GM19023 (cell line): ENCODE measurements around the gene SLC22A16.
"Not testable (repeated sequence)": the region's sequence is repeated elsewhere in the genome, so short reads cannot be mapped to it uniquely, and the experiment has no call there.

Source experiments
- ATAC-seq: cut with Tn5 transposase; IDR thresholded peaks from one replicate; pipeline ENCODE4 v1.9.1; 2021; ENCODE audit warnings: mild to moderate bottlenecking, moderate library complexity; ENCODE audit not compliant: unreplicated experiment

SLC22A16 gene, protein sequence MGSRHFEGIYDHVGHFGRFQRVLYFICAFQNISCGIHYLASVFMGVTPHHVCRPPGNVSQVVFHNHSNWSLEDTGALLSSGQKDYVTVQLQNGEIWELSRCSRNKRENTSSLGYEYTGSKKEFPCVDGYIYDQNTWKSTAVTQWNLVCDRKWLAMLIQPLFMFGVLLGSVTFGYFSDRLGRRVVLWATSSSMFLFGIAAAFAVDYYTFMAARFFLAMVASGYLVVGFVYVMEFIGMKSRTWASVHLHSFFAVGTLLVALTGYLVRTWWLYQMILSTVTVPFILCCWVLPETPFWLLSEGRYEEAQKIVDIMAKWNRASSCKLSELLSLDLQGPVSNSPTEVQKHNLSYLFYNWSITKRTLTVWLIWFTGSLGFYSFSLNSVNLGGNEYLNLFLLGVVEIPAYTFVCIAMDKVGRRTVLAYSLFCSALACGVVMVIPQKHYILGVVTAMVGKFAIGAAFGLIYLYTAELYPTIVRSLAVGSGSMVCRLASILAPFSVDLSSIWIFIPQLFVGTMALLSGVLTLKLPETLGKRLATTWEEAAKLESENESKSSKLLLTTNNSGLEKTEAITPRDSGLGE

DNA sequence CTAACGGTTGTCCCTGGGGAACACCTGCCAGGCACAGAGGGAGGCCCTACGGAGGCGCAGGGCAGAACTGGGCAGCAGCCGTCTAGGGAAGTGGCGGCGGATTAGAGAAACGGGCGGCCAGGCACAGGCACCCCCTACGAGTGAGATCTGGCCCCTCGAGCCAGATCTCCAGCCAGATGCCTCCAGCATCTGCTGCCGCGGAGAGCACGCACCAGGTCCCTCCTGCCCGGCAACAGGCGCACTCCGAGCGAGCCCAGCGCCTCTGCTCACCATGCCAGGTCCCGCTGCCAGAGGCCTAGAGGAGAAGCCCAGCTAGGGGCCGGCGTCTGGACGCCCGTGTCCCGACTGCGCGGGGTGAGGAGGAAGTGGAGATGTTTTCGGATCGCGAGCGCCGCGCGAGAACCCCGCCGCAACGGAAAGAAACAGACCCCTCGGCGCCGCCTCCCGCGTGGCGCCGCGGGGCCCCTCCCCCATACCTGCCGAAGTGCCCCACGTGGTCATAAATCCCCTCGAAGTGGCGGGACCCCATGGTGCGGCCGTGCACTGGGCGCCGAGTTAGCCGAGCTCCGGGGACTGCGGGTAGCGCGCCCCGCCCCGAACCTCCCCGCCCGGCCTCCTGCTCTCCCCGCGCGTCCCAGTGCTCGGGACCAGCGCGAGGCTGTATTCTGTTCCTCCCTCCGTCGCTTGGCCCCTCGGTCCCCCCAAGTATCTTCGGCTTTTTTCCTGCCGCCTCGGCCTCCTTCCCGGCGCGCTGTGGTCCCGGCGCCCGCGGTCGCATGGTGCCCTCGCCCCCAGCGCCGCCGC is at the start of gene SLC22A16:
Gene SLC22A16, minus strand, starts transcription at position 568 of the 804 bp plus-strand sequence. Its CDS starts 39 bp downstream, at position 529.
- ATAC-seq = no peak

DNA sequence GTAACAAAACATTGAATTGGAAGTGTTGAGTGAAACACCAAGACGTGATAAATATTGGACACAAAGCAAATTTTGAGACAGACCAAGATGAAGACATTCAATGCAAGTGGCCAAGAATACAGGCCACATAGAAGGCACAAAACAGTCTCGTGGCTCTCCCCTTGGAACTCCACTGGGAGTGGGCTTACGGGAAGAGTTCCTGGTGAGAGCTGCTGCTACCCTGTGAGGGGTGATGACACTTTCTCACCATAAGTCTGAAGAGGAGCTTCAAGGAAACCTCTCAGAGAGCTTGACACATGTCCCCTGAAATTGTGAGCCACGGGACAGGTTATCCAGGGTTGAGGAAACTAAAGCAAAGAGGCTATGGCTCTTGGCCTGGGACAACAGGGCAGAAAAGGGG is 48.6 kb upstream of the SLC22A16 start:
- ATAC-seq = no peak

DNA sequence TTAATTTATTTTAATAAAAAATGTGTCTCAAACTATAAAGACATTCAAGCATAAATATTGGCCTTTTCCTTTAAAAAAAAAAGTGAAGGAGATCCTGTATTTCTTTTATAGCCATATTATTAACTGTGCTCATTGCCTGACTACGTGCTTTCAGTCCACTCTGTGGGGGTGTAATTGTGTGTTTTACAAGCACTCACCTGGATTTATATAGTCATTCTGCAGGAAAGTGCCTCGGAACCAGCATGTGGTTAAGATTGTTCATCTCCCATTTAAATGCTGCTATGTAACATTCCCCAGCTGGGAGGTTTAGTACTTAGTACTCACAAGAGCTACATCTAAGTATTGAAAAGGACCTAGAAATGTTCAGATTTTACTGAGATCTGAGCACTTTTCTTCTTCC is 47.9 kb upstream of the SLC22A16 start:
- no peak for ATAC-seq

DNA sequence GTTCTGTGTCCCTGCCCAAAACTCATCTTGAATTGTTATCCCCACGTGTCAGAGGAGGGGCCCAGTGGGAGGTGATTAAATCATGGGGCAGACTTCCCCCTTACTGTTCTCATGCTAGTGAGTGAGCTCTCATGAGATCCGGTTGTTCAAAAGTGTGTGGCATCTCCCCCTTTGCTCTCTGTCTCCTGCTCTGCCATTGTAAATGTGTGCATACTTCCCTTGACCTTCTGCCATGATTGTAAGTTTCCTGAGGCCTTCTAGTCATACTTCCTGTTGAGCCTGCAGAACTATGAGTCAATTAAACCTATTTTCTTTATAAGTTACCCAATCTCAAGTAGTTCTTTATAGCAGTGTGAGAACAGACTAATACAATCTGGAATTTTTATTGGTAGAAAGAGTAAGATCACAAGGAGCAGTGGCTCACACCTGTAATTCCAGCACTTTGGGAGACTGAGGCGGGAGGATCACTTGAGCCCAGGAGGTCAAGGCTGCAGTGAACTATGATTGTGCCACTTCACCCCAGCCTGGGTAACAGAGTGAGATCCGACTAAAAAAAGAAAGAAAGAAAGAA is 47.1 kb upstream of the SLC22A16 start:
- ATAC-seq = no peak

DNA sequence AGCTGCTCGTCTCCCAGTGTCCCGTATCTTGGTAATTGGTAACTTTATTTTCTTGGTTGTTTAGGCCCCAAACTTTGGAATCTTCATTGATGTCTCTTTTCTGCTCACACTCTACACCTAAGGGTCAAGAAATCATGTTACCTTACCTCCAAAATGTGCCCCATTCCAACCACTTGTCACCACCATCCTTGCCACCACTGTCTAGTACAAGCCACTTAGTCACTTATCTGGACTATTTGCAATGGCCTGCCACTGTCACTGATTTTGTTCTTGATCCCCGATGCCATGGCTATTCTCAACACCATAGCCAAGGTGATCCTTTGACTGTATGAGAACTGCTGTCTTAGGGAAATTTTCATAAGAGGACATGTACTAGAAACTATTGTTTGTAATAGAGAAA is 46.0 kb upstream of the SLC22A16 start:
- ATAC-seq = no peak

DNA sequence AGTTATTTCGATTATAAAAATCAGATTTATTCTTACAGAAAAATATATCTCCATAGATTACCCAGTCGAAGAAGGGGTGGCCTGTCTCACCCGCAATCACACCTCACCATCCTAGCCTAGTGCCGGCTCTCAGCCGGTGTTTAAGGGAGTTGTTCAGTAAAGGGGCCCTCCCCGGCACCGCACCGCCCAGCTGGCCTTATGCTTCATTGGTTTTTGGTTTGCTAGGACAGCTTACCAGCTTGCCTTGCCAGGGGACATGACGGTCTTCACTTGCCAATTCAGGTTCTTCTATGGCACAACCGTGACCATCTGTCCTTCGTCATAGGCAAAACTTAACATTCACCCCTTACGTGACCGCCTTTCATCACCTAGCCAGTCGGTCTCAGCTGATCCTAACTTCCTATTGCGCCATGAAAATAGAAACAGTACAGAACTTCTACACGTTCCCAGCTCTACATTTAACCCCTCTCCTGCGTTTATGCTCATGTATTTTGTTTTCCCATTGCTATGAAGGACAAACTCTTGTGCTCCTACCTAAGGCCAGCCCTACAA is 44.7 kb upstream of the SLC22A16 start:
- ATAC-seq = no peak

DNA sequence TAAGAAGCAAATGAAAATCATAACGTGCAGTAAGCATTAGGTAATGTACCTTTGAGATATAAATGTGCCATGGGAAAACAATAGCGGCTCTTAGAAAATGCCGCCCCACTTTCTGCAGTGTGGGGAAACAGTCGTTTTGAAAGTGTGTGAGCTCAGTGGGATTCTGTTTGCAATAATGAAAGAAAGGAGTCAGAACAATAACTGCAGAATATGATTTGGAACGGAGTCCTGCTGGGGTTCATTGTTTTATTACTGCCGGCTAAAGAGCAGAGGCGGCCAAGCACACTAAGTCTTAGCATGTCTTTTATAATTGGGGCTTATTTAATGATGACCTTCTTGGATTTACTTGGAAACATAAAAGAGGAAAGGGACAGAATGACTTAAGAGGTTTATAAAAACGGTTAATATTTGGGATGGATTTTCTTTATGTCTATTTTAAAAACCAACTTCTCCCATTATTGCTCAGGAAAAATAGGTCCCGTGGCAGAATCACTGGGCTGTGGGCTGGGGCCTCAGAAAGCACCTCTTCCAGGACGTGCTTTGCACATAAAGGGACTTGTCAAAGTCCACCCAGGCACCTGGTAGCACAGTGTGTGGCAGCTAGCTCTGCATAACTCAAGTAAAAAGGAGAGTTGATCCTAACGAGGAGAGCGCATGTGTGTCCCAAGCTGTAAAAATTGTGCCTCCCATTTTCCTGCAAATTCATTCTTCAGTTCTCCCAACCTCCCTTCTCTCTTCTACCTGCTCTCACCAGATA is 44.0 kb upstream of the SLC22A16 start:
- ATAC-seq = no peak

DNA sequence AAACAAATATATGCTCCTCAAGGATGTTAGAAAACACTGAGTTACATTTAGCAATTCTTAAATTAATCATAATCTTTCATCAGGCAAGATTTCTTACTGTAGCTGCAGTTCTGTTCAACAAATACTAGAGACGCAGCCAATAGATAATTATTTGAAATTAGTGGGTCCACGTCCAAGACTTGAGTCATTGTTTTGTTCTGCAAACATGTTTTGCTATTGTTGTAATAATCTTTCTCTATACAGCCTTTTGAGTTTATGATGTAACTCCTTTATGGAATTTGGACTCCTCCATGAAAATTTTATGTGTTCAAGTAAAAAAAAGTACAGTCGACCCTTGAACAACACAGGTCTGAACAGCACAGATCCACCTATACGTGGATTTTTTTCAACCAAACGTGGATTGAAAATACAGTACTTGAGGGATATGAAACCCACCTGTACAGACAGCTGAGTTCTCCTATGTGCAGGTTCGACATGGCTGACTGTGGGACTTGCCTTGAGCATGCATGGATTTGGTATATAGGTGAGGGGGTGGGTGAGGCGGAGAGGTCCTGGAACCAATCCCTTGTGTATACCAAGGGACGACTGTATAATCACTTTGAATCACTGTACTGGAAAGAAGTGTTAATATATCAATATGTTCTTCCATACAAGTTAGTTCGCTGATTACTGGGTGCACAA is 41.3 kb upstream of the SLC22A16 start:
- ATAC-seq = no peak

DNA sequence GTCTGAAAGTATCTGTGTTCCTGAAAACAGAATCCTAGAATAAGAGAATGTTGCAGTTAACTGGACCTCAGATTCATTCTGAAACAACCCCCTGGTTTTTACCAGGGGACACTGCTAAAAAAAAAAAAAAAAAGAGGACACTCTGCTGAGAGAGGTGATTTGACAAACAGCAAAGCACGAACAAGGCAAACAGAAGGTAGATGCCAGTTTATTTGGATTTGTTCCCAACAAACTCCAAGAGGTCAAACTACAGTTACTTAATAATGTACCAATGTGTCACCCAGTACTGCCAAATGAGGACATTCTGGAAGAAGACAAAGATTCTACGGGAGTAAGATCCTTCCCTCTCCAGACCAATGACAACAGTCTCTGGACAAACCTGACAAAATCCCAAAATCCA is 40.6 kb upstream of the SLC22A16 start:
- no peak for ATAC-seq

DNA sequence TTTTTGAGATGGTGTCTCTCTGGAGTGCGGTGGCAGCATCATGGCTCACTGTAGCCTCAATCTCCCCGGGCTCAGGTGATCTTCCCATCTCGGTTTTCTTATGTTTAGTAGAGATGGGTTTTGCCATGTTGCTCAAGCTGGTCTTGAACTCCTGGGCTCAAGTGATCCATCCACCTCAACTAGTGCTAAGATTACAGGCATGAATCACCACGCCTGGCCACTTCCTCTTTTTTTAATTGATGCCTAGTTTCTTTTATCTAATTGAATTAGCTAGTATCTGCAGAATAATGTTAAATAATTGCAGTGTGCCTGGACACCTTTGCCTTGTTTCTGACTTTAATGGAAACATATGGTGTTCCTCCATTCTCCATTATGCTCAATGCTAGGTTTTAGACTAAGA is 38.4 kb upstream of the SLC22A16 start:
- ATAC-seq = no peak

DNA sequence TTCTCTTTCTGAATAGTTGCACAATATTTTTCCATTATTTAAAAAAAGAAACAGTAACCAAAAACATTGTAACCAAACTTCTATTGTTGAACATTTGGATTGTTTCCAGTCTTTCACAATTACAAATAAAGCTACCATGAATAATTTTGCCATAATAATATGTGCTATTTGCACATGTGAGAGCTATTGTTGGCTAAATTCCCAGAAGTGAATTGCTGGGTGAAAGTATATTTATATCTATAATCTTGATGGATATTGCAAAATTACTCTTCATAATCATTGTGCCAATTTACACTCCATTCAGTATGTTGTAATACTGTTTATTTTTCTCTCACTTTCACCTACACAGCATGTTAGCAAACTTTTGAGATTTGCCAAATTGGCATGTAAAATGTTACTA is 36.6 kb upstream of the SLC22A16 start:
- no peak for ATAC-seq

DNA sequence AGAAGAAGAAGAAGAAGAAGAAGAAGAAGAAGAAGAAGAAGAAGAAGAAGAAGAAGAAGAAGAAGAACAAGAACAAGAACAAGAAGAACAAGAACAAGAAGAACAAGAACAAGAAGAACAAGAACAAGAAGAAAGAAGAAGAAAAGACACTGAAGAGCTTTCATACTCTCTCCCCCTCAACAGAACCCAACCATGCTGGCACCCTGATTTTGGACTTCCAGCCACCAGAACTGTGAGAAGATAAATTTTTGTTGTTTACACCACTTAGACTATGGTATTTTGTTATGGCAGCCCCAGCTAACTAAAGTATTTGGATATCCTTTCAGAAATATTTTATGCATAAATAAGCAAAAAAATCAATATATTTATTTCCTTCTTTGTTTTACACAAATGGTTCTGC is 36.1 kb upstream of the SLC22A16 start:
- ATAC-seq = not testable (repeated sequence)

DNA sequence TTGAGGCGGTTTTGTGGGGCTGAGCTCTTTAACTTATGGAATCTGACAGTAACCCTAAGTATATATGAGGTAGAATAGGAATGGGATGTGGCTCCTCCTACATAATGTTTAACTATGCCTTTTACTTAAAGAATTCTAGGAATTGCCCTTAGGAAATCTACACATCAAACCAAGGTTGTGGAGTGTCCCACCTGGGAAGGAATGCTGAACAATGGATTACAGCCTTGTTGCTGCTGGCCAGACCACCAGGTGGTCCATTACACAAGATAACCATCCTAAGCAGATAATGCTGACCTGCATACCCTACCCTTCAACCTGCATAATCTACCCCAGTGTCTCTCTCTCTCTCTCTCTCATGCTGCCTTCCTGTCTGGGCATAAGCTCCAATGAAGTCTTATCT is 35.0 kb upstream of the SLC22A16 start:
- ATAC-seq = no peak

DNA sequence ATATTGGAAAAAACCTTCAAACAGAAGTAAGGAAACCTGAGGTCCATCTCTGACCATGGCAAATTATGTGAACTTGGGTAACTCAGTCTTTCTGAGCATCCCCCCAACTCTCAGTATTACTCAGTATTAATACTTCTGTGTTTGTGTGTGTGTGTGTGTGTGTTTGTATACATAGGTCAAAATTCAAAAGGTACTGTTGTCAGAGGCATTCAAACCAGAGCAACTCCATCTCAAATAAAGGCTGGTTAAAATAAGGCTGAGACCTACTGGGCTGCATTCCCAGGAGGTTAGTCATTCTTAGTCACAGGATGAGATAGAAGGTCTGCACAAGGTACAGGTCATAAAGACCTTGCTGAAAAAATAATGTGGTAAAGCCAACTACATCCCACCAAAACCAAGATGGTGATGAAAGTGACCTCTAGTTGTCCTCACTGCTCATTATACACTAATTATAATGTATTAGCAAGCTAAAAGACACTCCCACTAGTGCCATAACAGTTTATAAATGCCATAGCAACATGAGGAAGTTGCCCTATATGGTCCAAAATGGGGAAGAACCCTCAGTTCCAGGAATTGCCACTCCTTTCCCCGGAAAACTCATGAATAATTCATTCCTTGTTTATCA is 33.3 kb upstream of the SLC22A16 start:
- ATAC-seq = no peak

DNA sequence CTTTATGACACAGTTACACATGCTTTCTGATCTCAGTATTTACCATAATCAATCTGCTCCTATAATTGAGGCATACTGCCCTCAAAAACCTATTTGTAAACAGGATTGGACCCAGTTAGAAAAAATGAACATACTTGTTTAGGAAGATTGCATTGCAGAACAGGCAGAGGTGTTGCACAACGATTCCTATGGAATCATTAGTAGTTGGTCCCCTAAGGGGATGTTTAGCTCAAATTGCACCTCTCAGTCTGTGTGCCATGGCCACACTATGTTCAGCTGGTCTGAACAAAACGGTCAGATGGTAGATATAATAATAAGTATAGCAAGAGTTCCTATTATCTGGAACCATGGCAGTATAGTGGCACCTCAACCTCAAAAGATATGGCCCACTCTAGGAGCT is 28.5 kb upstream of the SLC22A16 start:
- ATAC-seq = not testable (repeated sequence)

DNA sequence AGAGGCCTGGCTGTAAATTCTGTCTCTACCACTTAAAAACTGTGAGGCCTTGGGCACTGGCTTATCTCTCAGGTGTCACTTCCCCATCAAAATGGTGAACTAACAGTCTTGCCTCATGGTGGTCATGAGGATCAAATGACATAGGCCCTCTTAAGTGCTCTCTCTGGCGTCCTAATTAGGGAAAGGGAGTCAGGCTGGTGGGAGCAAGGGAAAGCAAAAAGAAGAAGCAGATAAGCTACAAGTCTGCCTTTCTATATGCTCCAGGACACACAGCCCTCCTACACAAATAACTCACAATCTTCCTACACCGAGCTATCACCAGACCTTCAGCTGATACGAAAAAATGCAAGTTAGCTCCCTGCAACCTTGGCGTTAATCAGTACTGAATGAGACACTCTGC is 19.5 kb upstream of the SLC22A16 start:
- no peak for ATAC-seq

DNA sequence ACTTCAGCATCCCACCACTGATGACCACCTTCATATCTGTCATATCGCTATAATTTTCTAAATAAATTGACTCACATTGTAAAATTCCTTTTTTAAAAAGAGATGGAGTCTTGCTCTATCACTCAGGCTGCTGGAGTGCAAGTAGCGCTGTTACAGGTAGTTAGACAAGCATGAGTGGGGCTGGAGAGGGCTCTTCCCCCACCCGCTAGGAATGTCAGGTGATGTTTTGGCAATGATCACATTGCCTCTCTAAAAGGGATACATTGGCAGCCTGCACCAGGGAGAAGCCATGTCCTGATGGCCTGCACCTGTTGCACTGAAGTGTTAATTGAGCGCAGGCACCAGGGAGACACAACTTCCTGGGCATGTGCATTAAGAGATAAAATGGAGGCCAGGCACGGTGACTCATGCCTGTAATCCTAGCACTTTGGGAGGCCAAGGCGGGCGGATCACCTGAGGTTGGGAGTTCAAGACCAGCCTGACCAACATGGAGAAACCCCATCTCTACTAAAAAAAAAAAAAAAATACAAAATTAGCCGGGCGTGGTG is 16.9 kb upstream of the SLC22A16 start:
- ATAC-seq = no peak

DNA sequence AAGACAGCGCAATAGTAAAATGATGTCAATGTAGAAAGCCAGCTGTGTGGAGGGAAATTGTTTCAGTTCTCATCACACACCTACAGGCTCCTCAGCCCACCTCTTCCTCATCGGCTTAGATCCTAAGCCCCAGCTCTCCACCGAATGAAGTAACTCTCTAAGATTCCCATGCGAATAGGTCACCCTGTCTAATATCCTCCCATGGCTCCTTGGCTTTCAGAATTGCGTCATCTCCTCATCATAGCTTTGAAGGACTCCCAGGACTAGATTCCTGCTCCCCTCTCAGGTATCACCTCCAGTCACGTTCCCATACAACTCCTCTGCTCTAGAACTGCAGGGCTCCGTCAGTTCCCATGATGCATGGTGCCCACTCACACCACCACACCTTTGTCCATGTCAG is 16.2 kb upstream of the SLC22A16 start:
- ATAC-seq = no peak

DNA sequence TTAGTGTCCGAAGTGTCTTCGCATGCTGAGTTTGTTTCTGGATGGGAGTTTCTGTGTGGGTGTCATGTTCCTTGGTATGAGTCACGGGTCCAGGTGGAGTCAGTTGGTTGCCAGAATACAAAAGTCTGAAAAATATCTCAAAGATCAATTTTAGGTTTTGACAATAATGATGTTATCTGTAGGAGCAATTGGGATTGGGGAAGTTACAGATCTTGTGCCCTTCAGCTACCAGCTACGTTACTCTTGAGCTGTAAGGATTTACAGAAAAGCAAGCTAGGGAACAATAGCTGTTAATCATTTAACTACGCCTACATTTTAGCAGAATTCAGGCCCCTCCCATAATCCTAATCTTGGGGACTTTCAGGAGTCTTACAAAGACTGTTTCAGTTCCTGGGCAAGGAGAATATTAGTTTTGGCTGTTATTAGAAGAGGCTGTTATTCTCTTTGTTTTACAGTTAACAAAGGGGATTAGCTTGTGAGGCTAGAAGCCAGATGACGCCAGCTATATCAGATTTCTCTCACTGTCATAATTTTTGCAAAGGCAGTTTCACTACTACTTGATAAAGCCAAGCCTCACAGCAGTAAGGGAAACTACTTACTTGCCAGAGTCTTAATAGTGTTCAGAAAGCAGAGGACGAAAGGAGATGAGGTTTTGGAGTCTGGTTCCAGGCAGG is 15.4 kb upstream of the SLC22A16 start:
- ATAC-seq = no peak
